WTC11 (cell line): ENCODE results near the gene PGAP3.

Source experiments
- CREB1 ChIP-seq: sonication (generic); formaldehyde crosslinking; IDR thresholded peaks from 2 replicates; pipeline ENCODE4 v1.8.0; 2023; ENCODE audit warnings: mild to moderate bottlenecking, missing genetic modification reagents
- CTCF ChIP-seq: fragments of 200-600 bp; IDR thresholded peaks from 2 replicates; pipeline ENCODE4 v1.8.0; 2022; ENCODE audit warnings: antibody characterized with exemption
- ELF4 ChIP-seq: sonication (generic); formaldehyde crosslinking; IDR thresholded peaks from 2 replicates; pipeline ENCODE4 v1.8.1; 2022; ENCODE audit warnings: low read depth, mild to moderate bottlenecking, moderate library complexity, missing genetic modification reagents
- HMGXB4 ChIP-seq: sonication (generic); formaldehyde crosslinking; IDR thresholded peaks from 2 replicates; pipeline ENCODE4 v1.8.1; 2023; ENCODE audit warnings: mild to moderate bottlenecking, moderate library complexity, missing genetic modification reagents
- NR1H2 ChIP-seq: sonication (generic); formaldehyde crosslinking; IDR thresholded peaks from 2 replicates; pipeline ENCODE4 v1.9.0; 2021; ENCODE audit warnings: mild to moderate bottlenecking, moderate library complexity, missing genetic modification reagents
- TF ChIP-seq, protein P1 (sequence below): sonication (generic); formaldehyde crosslinking; IDR thresholded peaks from 2 replicates; pipeline ENCODE4 v1.8.0; 2023; ENCODE audit warnings: mild to moderate bottlenecking, missing genetic modification reagents
- TF ChIP-seq, protein P2 (sequence below): sonication (generic); formaldehyde crosslinking; IDR thresholded peaks from 2 replicates; pipeline ENCODE4 v1.8.0; 2022; ENCODE audit warnings: mild to moderate bottlenecking, missing genetic modification reagents
- TF ChIP-seq, protein P3 (sequence below): sonication (generic); formaldehyde crosslinking; IDR thresholded peaks from 2 replicates; pipeline ENCODE4 v1.8.1; 2023; ENCODE audit warnings: mild to moderate bottlenecking, missing genetic modification reagents, borderline replicate concordance

DNA sequence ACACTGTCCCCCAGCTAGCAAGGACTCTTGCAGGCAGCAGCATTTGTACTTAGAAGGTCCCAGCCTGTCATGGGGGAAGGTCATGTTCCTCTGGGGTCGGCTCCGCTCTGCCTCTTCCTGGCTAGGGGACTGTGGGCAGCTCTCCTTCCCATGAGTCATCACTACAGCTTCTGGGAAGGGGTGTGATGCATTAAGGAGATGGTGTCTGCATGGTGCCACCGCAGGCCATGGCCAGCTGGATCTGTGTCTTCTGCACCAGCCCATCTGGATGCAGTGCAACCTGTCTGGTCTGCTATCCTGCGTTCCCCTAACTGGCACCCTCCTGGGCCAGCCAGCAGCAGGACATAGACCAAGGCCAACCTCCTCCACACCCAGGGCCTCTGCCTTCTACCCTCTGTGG lies 44.6 kb downstream of the PGAP3 start:
- TF ChIP-seq CREB1 (no peak), NR1H2 (CRISPR knock-in tag) (no peak), ELF4 (CRISPR knock-in tag) (no peak), CTCF (no peak), HMGXB4 (CRISPR knock-in tag) (no peak)
- TF ChIP-seq, protein P1, sequence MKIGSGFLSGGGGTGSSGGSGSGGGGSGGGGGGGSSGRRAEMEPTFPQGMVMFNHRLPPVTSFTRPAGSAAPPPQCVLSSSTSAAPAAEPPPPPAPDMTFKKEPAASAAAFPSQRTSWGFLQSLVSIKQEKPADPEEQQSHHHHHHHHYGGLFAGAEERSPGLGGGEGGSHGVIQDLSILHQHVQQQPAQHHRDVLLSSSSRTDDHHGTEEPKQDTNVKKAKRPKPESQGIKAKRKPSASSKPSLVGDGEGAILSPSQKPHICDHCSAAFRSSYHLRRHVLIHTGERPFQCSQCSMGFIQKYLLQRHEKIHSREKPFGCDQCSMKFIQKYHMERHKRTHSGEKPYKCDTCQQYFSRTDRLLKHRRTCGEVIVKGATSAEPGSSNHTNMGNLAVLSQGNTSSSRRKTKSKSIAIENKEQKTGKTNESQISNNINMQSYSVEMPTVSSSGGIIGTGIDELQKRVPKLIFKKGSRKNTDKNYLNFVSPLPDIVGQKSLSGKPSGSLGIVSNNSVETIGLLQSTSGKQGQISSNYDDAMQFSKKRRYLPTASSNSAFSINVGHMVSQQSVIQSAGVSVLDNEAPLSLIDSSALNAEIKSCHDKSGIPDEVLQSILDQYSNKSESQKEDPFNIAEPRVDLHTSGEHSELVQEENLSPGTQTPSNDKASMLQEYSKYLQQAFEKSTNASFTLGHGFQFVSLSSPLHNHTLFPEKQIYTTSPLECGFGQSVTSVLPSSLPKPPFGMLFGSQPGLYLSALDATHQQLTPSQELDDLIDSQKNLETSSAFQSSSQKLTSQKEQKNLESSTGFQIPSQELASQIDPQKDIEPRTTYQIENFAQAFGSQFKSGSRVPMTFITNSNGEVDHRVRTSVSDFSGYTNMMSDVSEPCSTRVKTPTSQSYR (CRISPR knock-in tag), result no peak
- TF ChIP-seq, protein P2, sequence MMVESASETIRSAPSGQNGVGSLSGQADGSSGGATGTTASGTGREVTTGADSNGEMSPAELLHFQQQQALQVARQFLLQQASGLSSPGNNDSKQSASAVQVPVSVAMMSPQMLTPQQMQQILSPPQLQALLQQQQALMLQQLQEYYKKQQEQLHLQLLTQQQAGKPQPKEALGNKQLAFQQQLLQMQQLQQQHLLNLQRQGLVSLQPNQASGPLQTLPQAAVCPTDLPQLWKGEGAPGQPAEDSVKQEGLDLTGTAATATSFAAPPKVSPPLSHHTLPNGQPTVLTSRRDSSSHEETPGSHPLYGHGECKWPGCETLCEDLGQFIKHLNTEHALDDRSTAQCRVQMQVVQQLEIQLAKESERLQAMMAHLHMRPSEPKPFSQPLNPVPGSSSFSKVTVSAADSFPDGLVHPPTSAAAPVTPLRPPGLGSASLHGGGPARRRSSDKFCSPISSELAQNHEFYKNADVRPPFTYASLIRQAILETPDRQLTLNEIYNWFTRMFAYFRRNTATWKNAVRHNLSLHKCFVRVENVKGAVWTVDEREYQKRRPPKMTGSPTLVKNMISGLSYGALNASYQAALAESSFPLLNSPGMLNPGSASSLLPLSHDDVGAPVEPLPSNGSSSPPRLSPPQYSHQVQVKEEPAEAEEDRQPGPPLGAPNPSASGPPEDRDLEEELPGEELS (CRISPR knock-in tag), result no peak
- TF ChIP-seq, protein P3, sequence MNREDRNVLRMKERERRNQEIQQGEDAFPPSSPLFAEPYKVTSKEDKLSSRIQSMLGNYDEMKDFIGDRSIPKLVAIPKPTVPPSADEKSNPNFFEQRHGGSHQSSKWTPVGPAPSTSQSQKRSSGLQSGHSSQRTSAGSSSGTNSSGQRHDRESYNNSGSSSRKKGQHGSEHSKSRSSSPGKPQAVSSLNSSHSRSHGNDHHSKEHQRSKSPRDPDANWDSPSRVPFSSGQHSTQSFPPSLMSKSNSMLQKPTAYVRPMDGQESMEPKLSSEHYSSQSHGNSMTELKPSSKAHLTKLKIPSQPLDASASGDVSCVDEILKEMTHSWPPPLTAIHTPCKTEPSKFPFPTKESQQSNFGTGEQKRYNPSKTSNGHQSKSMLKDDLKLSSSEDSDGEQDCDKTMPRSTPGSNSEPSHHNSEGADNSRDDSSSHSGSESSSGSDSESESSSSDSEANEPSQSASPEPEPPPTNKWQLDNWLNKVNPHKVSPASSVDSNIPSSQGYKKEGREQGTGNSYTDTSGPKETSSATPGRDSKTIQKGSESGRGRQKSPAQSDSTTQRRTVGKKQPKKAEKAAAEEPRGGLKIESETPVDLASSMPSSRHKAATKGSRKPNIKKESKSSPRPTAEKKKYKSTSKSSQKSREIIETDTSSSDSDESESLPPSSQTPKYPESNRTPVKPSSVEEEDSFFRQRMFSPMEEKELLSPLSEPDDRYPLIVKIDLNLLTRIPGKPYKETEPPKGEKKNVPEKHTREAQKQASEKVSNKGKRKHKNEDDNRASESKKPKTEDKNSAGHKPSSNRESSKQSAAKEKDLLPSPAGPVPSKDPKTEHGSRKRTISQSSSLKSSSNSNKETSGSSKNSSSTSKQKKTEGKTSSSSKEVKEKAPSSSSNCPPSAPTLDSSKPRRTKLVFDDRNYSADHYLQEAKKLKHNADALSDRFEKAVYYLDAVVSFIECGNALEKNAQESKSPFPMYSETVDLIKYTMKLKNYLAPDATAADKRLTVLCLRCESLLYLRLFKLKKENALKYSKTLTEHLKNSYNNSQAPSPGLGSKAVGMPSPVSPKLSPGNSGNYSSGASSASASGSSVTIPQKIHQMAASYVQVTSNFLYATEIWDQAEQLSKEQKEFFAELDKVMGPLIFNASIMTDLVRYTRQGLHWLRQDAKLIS, result no peak
